A549 (cell line): ENCODE data around the gene FRG2C.

Experiments used
- FOSL2 ChIP-seq, 2 experiments: fragments of 450-650 bp in 1 of 2; fragments of >200 bp in 1 of 2; sonication (Bioruptor Twin) in 1 of 2; formaldehyde crosslinking; IDR thresholded peaks; 2 replicates each; pipeline versions ENCODE4 v1.5.0 to v1.6.1; 2016 to 2020; ENCODE audit warnings: mild to moderate bottlenecking in 1 of 2, moderate library complexity in 1 of 2
- NR3C1 ChIP-seq: fragments of >200 bp; sonication (Bioruptor Twin); formaldehyde crosslinking; IDR thresholded peaks from 3 replicates; pipeline ENCODE4 v1.6.1; 2017
- SREBF2 ChIP-seq: fragments of 450-650 bp; IDR thresholded peaks from 2 replicates; pipeline ENCODE4 v1.6.1; 2014; ENCODE audit warnings: mild to moderate bottlenecking, moderate library complexity

- TF ChIP-seq NR3C1 = no peak
- TF ChIP-seq FOSL2 (IDR thresholded peaks at IDR 0.05) = no peak
- no peak for TF ChIP-seq FOSL2 (CRISPR knock-in tag; IDR thresholded peaks at IDR 0.05)
- no peak for TF ChIP-seq SREBF2
Observed at GRCh38 chr3:75687323-75687722, 23.2 kb downstream of the FRG2C start.
